H1 (cell line): Measurements from ENCODE around the gene ABCB11. TPM values are rescaled to one million over a fixed set of nuclear protein-coding genes. Genes with fewer than 3 reads are reported as not detected.
A peak's percentile ranks its signal among the peaks of the same experiment; 100 is the strongest.

Experiments used
- CTCF ChIA-PET: fragments of 300-600 bp; sonication (Branson Sonifier 250); formaldehyde crosslinking; loops from one replicate; lab custom pipeline; 2021; ENCODE audit not compliant: partially characterized antibody; lab: Charles Lee
- POLR2A ChIA-PET: fragments of 300-600 bp; sonication (Branson Sonifier 250); formaldehyde crosslinking; loops from one replicate; lab custom pipeline; 2021; ENCODE audit warnings: inconsistent platforms; ENCODE audit not compliant: partially characterized antibody; lab: Charles Lee
- DNase-seq, 2 experiments: peaks; one replicate each; pipeline versions ENCODE4 v3.0.0 to v3.0.0-alpha.2; 2010 to 2022; ENCODE audit warnings: low spot score in 2 of 2, low read depth in 1 of 2, mixed read lengths in 1 of 2
- FAIRE-seq: peaks from 2 replicates; lab custom pipeline; 2011; peaks lifted over from hg19 to GRCh38; lab: Jason Lieb, UNC
- H2AFZ ChIP-seq: 2 replicates; pipeline ENCODE4 v1.8.1; 2012; ENCODE audit warnings: low read length, inconsistent platforms
- H2AK5ac ChIP-seq: 2 replicates; pipeline ENCODE4 v1.6.1; 2013; ENCODE audit warnings: low read depth, low read length
- H2BK120ac ChIP-seq: replicated peaks from 2 replicates; pipeline ENCODE3; 2013; ENCODE audit warnings: low read depth, low read length, inconsistent platforms
- H2BK12ac ChIP-seq: 2 replicates; pipeline ENCODE4 v1.6.1; 2013; ENCODE audit warnings: low read depth, low read length
- H2BK15ac ChIP-seq: 2 replicates; pipeline ENCODE4 v1.6.1; 2013; ENCODE audit warnings: low read length
- H2BK20ac ChIP-seq: 2 replicates; pipeline ENCODE4 v1.6.1; 2013; ENCODE audit warnings: low read length
- H2BK5ac ChIP-seq: 2 replicates; pipeline ENCODE4 v1.6.1; 2013; ENCODE audit warnings: low read depth, low read length
- H3K14ac ChIP-seq: 2 replicates; pipeline ENCODE4 v1.6.1; 2013; ENCODE audit warnings: inconsistent platforms; ENCODE audit not compliant: insufficient read length
- H3K18ac ChIP-seq: 2 replicates; pipeline ENCODE4 v1.6.1; 2013; ENCODE audit warnings: low read length; ENCODE audit errors: extremely low read depth
- H3K23ac ChIP-seq: 2 replicates; pipeline ENCODE4 v1.6.1; 2013; ENCODE audit warnings: inconsistent platforms; ENCODE audit not compliant: insufficient read length
- H3K23me2 ChIP-seq: 2 replicates; pipeline ENCODE4 v1.6.1; 2013; ENCODE audit warnings: low read depth, low read length
- H3K27ac ChIP-seq: 2 replicates; pipeline ENCODE4 v1.6.1; 2011; ENCODE audit warnings: low read depth, low read length, inconsistent platforms
- H3K27me3 ChIP-seq, 4 experiments: replicated peaks in 1 of 4; 1 replicate in 1 of 4; 2 replicates in 3 of 4; pipeline versions ENCODE4 v1.6.1 to v1.8.1; 2011 to 2013; ENCODE audit warnings: low read length in 3 of 4, mild to moderate bottlenecking in 3 of 4, inconsistent platforms in 2 of 4, mixed read lengths in 2 of 4, moderate library complexity in 1 of 4; ENCODE audit not compliant: control insufficient read depth in 3 of 4, insufficient read depth in 3 of 4; ENCODE audit errors: extremely low read depth in 1 of 4
- H3K36me3 ChIP-seq, 4 experiments: 2 replicates each; pipeline versions ENCODE4 v1.6.1 to v1.8.1; 2011 to 2013; ENCODE audit warnings: mild to moderate bottlenecking in 4 of 4, low read length in 3 of 4, moderate library complexity in 2 of 4, control low read depth in 1 of 4, inconsistent platforms in 1 of 4; ENCODE audit not compliant: insufficient read depth in 4 of 4, control insufficient read depth in 2 of 4
- H3K4ac ChIP-seq: replicated peaks from 2 replicates; pipeline ENCODE3; 2013; ENCODE audit warnings: low read length, low read depth, mixed read lengths, inconsistent platforms; ENCODE audit not compliant: insufficient read length
- H3K4me1 ChIP-seq, 4 experiments: replicated peaks in 1 of 4; 1 replicate in 1 of 4; 2 replicates in 3 of 4; pipeline versions ENCODE4 v1.6.1 to v1.8.1; 2011 to 2013; ENCODE audit warnings: low read length in 3 of 4, inconsistent platforms in 2 of 4, mixed read lengths in 1 of 4; ENCODE audit not compliant: insufficient read depth in 4 of 4, control insufficient read depth in 3 of 4
- H3K4me2 ChIP-seq, 2 experiments: 2 replicates each; pipeline versions ENCODE4 v1.6.1 to v1.8.1; 2011 to 2013; ENCODE audit warnings: low read depth in 2 of 2, low read length in 2 of 2, control low read depth in 1 of 2, inconsistent platforms in 1 of 2, mild to moderate bottlenecking in 1 of 2; ENCODE audit not compliant: insufficient read depth in 1 of 2
- H3K4me3 ChIP-seq, 4 experiments: fragments of 200-600, 300-600 bp in 1 of 4; sonication (generic), shearing (Covaris generic), sonication (Bioruptor Twin) in 1 of 4; 2 replicates each; pipeline versions ENCODE4 v1.5.1 to v1.8.1; 2011 to 2016; ENCODE audit warnings: low read length in 4 of 4, low read depth in 3 of 4, control low read depth in 2 of 4, inconsistent platforms in 2 of 4, mild to moderate bottlenecking in 2 of 4, mixed read lengths in 1 of 4, moderate library complexity in 1 of 4; ENCODE audit not compliant: insufficient read depth in 2 of 4; ENCODE audit errors: extremely low read depth in 1 of 4
- H3K56ac ChIP-seq: replicated peaks from 2 replicates; pipeline ENCODE3; 2013; ENCODE audit warnings: low read depth, mild to moderate bottlenecking, mixed read lengths, low read length, inconsistent platforms; ENCODE audit not compliant: insufficient read length
- H3K79me1 ChIP-seq: 2 replicates; pipeline ENCODE4 v1.6.1; 2013; ENCODE audit warnings: low read depth, low read length, control low read depth
- H3K79me2 ChIP-seq, 2 experiments: 2 replicates each; pipeline versions ENCODE4 v1.6.1 to v1.8.1; 2012 to 2013; ENCODE audit warnings: low read length in 2 of 2, mild to moderate bottlenecking in 2 of 2, inconsistent platforms in 1 of 2; ENCODE audit not compliant: insufficient read depth in 2 of 2, control insufficient read depth in 1 of 2
- H3K9ac ChIP-seq, 4 experiments: replicated peaks in 1 of 4; 1 replicate in 1 of 4; 2 replicates in 3 of 4; pipeline versions ENCODE4 v1.6.1 to v1.8.1; 2011 to 2013; ENCODE audit warnings: low read depth in 3 of 4, low read length in 3 of 4, control low read depth in 2 of 4, mild to moderate bottlenecking in 2 of 4, moderate library complexity in 2 of 4, inconsistent platforms in 1 of 4; ENCODE audit errors: extremely low read depth in 1 of 4
- H3K9me3 ChIP-seq, 2 experiments: 2 replicates each; pipeline versions ENCODE4 v1.6.1 to v1.8.1; 2012 to 2013; ENCODE audit warnings: mild to moderate bottlenecking in 2 of 2, moderate library complexity in 2 of 2, control low read depth in 1 of 2, inconsistent platforms in 1 of 2, low read depth in 1 of 2, low read length in 1 of 2, mixed read lengths in 1 of 2; ENCODE audit not compliant: insufficient read depth in 2 of 2
- H4K20me1 ChIP-seq, 2 experiments: replicated peaks in 1 of 2; 2 replicates each; pipeline versions ENCODE3 to v1.8.1; 2011 to 2013; ENCODE audit warnings: inconsistent platforms in 2 of 2, low read length in 2 of 2, mild to moderate bottlenecking in 1 of 2; ENCODE audit not compliant: insufficient read depth in 2 of 2, control insufficient read depth in 1 of 2
- H4K5ac ChIP-seq: 2 replicates; pipeline ENCODE4 v1.6.1; 2013; ENCODE audit warnings: low read length, low read depth, mixed read lengths, inconsistent platforms; ENCODE audit not compliant: insufficient read length
- H4K8ac ChIP-seq: 2 replicates; pipeline ENCODE4 v1.8.0; 2013; ENCODE audit warnings: mild to moderate bottlenecking, moderate library complexity, low read length, inconsistent platforms; ENCODE audit not compliant: insufficient read depth; ENCODE audit errors: extremely low read depth
- H4K91ac ChIP-seq: replicated peaks from 2 replicates; pipeline ENCODE3; 2013; ENCODE audit warnings: low read length, mixed read lengths, inconsistent platforms; ENCODE audit not compliant: insufficient read length
- KDM1A ChIP-seq: fragments of 200-600, 300-600 bp; sonication (generic); IDR thresholded peaks from 2 replicates; pipeline ENCODE4 v1.7.1; 2016; ENCODE audit warnings: mild to moderate bottlenecking, low read length, borderline replicate concordance
- POLR2AphosphoS5 ChIP-seq: IDR thresholded peaks from 2 replicates; pipeline ENCODE4 v1.6.1; 2011; ENCODE audit warnings: low read depth, low read length
- RBBP5 ChIP-seq: IDR thresholded peaks from 2 replicates; pipeline ENCODE4 v1.7.1; 2012; ENCODE audit warnings: low read depth, mild to moderate bottlenecking, inconsistent platforms, low read length, moderate library complexity, borderline replicate concordance
- WGBS, 2 experiments: shearing (Covaris generic) in 1 of 2; methylation state at CpG; one replicate each; pipeline versions ENCODE4 v1.1.6 to v1.1.7; 2013 to 2015; ENCODE audit warnings: low lambda C conversion rate in 2 of 2, mixed read lengths in 2 of 2, inconsistent platforms in 1 of 2, low coverage in 1 of 2, missing lambda C conversion rate in 1 of 2; ENCODE audit not compliant: insufficient replicate concordance in 2 of 2, insufficient coverage in 1 of 2, insufficient read length in 1 of 2; ENCODE audit errors: extremely low coverage in 1 of 2, missing lambda C conversion rate in 1 of 2; 5-methylcytosine and 5-hydroxymethylcytosine counted together
- polyA plus RNA-seq, 7 experiments: library from polyadenylated mRNA; depleted of rRNA in 3 of 7; stranded (reverse) in 5 of 7; unstranded in 2 of 7; fragments of >200 nt in 5 of 7; fragments of 200-250 nt in 2 of 7; gene quantifications; 1 replicate in 5 of 7; 2 replicates in 1 of 7; 4 replicates in 1 of 7; pipeline versions ENCODE4 v1.2.1 to v1.2.3, GENCODE V29; 2011 to 2013; ENCODE audit warnings: missing spikeins in 2 of 7, mixed read lengths in 2 of 7
- total RNA-seq: library from RNA; stranded (reverse); fragmentation: NEBNext Ultra II Directional; extraction: Animal tissue kit (Norgen Biotek cat#: 25700); gene quantifications from 2 replicates; pipeline ENCODE4 v1.2.1, GENCODE V29; 2021

The ABCB11 gene
- total and polyA plus RNA-seq, 2 of the 8 experiments (the other 6 are each of a cell fraction or from before 2014, with no cell fraction given): not detected

DNA sequence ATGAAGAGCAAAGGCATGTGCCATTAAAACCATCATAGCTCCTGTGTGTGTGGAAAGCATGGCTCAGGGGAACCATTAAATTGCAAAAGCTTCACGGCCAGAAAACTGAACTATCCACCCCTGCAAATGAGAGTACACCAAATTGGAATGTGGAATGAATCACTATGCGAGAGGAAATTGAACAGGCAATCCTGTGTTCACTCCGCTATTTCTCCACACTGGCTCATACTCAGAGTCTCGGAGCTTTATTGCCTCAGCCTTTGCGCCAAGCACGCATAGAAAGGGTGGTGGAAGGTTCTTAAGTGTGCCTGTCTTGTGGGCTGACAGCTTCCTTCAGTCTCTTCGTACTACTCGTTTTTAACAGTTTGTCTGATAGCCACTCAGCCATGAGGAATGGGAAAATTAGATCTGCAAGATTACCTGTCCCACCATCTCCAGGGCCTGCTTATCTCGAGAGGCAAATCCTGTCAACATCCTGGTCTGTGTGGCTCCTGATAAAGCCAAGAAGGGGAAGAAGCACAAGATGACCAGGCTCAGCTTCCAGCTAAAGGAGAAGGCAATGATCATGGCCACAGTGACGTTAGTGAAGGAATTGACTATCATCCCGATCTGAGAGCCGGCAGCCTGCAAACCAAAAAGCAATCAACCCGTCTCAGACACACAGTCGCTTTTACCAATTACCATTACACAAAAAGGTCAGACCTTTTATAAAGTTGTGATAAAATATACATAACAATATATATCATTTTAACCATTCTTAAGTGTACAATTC, 95.1 kb downstream of the ABCB11 start:
- Histone ChIP-seq H3K79me2 (no peaks in the 10 kb centered on the region), H2BK20ac (no peak overlapping the region), H3K9me3 (no peaks in the 10 kb centered on the region), H3K4me3 (no peak overlapping the region), H3K27me3 (no peaks in the 10 kb centered on the region), H3K56ac (no peak overlapping the region), H2BK120ac (no peak overlapping the region), H2BK15ac (no peak overlapping the region), H3K23me2 (no peaks in the 10 kb centered on the region), H3K18ac (no peak overlapping the region), H4K20me1 (peaks cover 0 to 1% of the 10 kb centered on the region in 2 experiments), H3K4ac (no peak overlapping the region), H3K4me1 (no peaks in the 10 kb centered on the region), H3K27ac (no peak overlapping the region), H4K8ac (no peak overlapping the region), H3K4me2 (no peak overlapping the region), H3K9ac (no peak overlapping the region), H3K79me1 (no peaks in the 10 kb centered on the region), H2BK5ac (no peak overlapping the region), H3K36me3 (no peaks in the 10 kb centered on the region; a peak in 1 of 8 replicates), H3K23ac (no peak overlapping the region), H2AK5ac (no peak overlapping the region), H4K91ac (no peak overlapping the region), H3K14ac (no peak overlapping the region), H4K5ac (no peak overlapping the region), H2BK12ac (no peak overlapping the region; the same call in 1 of the 2 replicates), H2AFZ (peak overlapping the region; percentile 89)
- TF ChIP-seq KDM1A: no peak
- no peak for TF ChIP-seq RBBP5
- TF ChIP-seq POLR2AphosphoS5: no peak
- ChIA-PET POLR2A (no interaction called here), CTCF (interaction anchor here (0.6 to 3.8 kb wide), 3 partner anchors 12 to 56 kb away, joined by 4 to 32 read pairs (median 6); no protein-coding TSS in a partner anchor)
- DNase-seq (no peak), FAIRE-seq (no peak)
- 90% methylated on average over 14 of the region's 14 CpGs; no CpG with 5 or more reads in 1 of the 2 experiments for WGBS, 2 experiments
